Lower leg skin (tissue), 3 donors: Measurements from ENCODE around the gene TMEM132D.

Source experiments
- CTCF ChIP-seq, 3 donors: fragments of 450-650 bp; IDR thresholded peaks; one replicate each; pipeline ENCODE4 v1.5.1; 2016; ENCODE audit warnings: antibody characterized with exemption in 3 of 3, mild to moderate bottlenecking in 3 of 3, moderate library complexity in 2 of 3
- POLR2A ChIP-seq, 2 donors: fragments of 450-650 bp; IDR thresholded peaks; one replicate each; pipeline ENCODE4 v1.6.1; 2016 to 2017; ENCODE audit warnings: antibody characterized with exemption in 2 of 2, mild to moderate bottlenecking in 1 of 2, moderate library complexity in 1 of 2

GRCh38 chr12:129530984-129531383, 372.8 kb downstream of the TMEM132D start:
- TF ChIP-seq POLR2A (IDR thresholded peaks at IDR 0.05) (no peak), CTCF (IDR thresholded peaks at IDR 0.05) (no peak)
